Activated naive CD4-positive, alpha-beta T cell (primary cell): ENCODE data around the gene UPK3A.
A peak's percentile ranks its signal among the peaks of the same experiment; 100 is the strongest.
"Not testable (repeated sequence)": the region's sequence is repeated elsewhere in the genome, so short reads cannot be mapped to it uniquely, and the experiment has no call there.

Source experiments
- DNase-seq, 4 experiments: peaks; one replicate each; lab custom pipeline; 2025; lab: John Stamatoyannopoulos, UW

UPK3A gene

DNA sequence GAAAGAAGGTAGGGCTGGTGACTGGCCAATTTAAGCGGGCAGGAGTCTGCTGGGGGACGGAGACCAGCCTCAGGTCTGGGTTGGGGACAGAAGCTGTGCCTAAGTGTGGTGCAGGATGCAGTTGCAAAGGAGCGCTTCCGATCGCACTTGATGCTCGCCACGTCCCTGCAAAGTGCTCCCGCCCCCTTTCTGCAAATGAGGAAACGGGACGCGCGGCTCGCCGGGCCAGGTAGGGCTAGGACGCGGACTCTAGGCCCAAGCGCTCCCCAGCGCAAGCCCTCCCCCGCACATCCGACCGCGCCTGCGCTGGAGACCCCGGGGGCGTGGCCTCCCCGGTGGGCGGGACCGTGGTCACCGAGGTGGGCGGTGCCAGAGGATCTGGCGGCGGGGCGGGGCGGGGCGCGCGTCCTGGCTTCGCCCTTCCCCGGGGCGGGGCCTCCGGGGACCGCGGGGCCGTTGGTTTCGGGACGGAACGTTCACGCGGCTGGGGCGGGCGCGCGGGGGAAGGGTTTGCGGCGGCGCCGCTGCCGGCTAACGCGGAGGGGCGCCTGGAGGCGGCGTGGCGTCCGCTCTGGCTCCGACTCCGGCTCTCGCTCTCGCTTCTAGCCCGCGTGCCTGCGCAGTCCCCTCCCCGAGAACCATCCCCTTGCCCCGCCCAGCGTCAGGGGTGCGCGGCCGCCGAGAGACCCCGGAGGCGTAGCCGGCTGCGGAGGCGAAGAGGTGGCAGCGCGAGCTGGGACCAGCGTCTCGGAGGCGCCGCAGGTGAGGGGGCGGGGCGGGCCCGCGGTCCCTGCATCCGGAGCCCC, 24.9 kb downstream of the UPK3A start, which contains the start of gene FAM118A:
FAM118A (plus strand) TSS at position 513 of the 806 bp plus-strand sequence. CDS start 12,446 bp downstream, outside the sequence.
- DNase-seq, result peak; percentile 97 to 99 (median 98)

DNA sequence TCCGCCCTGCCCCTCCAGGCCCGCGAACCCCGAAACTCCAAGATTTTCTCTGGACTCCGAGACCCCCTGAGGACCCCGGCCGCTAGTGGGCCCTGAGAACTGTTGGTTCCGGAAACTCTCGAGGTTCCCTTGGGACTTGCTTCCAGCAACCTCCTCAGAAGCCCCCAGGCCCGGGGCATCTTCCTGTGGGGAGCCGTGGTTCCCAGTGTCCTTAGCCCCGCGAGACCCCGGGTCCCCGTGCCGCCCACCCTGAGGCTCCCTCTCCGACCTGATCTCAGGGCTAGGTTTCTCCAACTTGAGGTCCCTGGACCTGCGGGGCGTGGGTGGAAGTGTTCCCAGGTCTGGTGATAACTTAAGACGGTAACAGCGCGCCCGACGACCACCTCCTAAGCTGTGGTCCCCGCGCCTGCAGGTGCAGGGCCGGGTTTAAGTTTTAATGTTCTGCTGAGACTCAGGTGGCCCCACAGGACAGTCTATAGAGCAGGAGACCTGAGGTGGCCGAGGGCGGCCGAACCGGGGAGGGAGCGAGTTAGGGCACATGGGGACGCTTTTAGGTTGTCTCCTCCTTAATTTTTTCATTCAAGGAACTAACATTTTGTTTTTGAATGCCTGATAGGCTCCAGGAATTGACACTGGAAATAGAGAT, 25.7 kb downstream of the UPK3A start:
- DNase-seq, result no peak

DNA sequence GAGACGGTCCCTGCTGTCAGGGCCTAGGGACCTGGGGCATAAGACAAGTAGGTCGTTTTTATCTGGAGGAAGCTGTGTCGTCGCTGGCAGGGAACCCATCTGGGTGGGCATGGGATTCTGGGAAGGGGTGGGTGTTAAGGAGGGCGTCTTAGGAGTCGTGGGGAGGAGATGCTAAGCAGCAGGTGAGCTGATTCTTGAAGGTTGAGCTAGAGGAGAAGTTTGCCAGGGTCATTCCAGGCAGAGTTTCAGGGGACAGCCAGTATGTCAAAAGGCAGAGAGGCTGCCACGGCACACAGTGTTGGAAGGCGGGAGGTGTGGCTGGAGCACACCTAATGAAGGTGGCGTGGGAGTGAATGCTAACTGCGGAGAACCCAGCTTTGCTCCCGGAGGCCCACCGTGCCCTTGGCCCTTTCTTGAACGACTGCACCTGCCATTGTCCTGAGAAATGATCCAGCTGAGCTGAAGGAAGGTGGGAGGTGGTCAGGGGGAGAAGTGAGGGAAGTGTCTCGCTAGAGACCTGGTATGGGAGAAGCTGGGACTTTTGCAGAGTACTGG, 26.3 kb downstream of the UPK3A start:
- no peak for DNase-seq

DNA sequence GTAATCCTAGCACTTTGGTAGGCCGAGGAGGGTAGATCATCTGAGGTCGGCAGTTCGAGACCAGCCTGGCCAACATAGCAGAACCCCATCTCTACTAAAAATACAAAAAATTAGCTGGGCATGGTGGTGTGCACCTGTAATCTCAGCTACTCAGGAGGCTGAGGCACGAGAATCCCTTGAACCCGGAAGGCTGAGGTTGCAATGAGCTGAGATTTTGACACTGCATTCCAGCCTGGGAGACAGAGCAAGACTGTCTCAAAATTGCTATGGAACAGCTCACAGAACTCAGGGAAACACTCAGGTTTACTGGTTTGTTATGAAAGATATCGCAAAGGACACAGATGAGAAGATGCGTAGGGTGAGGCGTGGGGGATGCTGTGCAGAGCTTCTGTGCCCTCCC, 27.7 kb downstream of the UPK3A start:
- no peak for DNase-seq

DNA sequence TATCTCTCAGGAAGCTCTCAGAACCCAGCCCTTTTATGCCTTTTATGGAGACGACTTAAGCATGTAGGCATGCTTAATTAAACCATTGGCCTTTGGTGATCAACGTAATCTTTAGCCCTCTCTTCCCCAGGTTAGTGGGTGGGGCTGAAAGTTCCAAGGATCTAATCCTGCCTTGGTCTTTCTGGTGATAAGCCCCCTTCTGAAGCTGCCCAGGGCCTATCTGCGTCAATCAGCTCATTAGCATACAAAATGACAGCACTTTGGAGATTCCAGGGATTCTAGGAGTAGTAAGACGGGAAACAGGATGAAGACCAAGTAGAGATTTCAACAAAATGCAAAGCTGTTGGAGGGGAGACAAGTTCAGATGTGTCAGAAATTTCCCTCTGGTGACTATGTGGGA, 28.1 kb downstream of the UPK3A start:
- DNase-seq, result no peak

DNA sequence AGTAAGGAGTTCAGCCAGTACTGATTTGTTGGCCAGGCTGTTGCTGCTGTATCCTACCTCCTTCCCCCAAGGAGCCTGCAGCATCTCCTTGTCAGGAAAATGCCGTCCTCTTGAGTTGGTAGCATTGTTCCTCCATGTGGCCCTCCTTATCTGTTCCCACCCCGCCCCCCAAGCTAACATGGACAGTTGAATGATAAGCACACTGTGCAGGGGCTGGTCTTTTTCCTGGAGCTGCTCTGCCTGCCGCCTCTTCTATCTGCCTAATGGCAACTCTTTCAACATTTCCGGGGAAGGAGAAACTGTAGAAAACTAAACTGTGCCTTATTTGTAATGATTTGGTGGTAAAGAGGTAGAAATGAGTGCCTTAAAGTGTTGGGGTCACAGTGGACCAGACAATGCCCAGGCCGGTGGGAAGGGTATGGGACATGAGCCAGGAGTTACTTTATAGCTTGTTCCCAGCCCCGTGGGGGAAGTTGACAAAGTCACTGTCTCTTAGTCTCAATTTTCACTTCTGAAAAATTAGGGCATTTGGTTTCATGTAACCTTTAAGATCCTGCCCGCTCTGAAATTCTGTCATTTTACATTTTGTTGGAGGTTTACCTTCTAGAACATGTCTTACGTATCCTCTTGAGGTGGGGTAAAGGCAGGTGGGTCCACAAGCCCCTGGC, 29.4 kb downstream of the UPK3A start:
- no peak for DNase-seq

DNA sequence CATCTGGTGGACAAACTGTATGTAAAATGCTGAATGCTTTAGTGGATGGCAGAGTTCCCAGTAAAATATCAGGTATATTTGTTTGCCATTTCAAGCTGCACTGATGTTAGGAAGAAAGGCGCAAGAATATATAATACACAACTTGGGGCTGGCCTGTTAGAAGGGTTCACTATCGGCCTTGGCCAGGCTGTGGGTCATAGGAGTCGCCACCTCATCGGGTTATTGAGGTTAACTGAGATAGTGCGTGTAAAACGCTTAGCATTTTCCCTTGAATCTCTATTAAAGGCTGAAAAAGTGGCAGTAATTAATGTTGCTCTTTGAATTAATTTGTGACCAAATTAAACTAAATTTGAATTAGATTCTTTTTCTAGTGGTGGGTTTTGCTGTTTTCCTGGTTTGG, 30.0 kb downstream of the UPK3A start:
- DNase-seq, result no peak

DNA sequence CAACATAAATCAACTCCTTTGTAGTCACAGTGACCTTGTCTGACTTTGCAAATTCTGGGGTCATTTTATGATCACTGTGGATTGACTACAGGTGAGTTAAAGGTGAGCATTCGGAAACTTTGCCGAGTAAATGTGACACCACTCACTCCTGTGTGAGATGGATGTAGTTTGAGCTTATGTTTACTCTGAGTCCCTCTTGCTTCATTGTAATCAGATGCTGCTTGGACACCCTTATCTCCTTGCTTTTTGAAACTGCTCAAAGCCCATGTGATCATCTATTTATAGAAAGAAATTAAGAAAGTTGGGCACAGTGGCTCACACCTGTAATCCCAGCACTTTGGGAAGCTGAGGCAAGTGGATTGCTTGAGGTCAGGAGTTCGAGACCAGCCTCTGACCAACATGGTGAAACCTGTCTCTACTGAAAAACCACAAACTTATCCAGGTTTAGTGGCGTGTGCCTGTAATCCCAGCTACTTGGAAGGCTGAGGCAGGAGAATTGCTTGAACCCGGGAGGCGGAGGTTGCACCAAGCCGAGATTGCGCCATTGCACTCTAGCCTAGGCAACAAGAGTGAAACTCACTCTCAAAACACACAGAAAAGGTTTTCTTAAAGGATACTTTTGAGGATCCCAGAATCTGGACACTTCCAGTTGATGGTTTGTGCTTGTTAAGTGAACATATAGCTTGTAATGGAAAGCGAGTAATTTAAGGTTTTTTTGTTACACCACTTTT, 32.2 kb downstream of the UPK3A start:
- DNase-seq, result no peak

DNA sequence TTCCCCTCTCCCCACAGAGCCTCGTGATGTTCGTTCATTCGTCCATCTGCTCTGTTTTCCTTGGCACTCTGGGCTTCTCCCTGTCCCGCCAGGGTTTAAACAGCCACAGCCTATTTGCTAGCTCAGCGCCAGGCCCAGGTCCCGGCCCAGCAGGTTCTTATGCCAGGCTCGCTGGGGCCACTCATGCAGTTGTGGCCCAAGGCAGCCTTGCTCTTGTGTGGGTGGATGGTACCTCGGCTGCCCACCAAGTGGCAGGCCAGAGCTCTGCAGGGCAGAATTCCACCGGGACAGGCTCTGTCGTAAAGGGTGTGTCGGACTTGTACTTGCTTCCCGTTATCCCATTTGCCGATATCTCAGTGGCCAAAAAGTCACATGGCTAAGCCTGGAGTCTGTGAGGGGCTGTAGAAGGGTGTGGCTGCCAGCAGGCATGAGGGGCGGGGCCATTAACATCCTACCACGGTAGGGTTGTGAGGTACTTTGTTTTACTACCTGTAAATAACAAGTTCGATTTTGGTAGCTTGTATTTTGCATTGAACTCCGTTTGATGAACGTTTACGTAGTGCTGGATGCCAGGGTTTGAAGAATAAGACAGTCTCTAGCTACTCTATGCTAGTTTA, 32.9 kb downstream of the UPK3A start:
- peak in 2 of 4 experiments; percentile 12 to 26 for DNase-seq

DNA sequence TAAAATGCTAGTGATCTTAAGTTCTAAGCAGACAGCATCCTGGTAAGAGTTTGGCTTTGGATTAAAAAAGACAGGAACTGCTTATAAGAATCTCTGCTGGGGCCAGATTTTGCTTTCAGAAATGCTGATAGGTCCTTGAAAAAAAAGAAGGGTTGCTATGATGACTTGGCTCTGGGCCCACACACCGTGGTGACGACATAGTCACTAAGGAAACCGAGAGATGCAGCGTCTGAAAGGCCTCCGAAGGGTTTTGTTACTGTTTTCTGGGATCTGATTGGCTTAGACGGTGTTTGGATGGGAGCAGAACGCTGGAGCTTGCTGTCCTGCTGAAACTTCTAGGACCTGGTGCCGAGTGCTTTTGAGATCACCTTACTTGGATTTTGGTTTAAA, 33.4 kb downstream of the UPK3A start:
- peak; percentile 49 to 85 (median 66) for DNase-seq

DNA sequence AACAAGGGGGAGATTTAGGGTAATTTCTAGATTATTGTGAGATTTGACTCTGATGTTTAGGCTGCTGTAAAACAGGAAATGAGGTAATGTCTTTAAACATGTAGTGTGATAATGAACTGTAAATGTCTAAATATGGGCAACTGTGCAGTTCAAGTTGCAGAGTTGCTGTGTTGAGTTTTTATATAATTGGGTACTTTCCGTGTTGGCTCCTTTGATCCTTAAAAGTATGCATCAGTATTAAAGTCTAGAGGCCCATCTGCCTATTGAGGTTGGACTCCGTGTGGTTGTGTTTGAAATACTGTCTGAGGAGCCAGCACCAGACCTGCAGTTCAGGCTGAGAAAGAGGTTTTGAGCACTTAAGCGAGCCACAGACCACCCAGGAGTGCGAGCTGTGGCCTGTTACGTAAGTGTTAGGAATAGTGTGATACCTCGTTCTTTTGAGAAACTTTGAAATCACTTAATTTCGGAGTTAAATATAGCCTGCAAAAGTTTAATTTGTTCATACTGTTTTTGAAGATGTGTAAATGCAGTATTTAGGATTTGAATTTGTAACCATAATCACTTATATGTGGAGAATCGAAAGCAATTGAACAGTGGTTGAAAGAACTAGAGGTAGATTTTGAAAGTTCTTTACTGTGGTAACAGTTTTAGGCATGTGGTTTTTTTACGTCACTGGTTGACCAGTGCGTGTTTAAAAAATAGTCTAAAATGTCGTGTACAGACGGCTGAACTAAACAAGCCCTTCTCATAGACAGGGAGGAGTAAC, 34.0 kb downstream of the UPK3A start:
- DNase-seq, result peak in 2 of 4 experiments; percentile 20 to 31

DNA sequence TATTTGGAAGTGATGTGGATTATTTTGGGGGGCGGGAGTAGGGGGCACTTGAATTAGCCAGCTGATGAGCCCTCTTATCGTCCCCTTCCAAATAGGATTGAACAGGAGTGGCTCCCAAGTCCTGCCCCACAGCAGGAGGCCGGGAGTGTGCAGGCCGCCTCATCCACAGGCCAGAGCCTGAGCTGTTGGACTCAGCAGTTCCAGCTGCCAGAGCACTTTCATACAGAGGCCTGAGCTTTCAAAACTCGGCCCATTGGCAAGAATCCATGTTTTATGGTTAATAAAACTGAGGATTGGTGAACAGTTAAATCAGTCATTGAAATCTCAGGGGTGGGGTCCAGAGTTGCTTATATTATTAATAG, 34.6 kb downstream of the UPK3A start:
- no peak for DNase-seq

DNA sequence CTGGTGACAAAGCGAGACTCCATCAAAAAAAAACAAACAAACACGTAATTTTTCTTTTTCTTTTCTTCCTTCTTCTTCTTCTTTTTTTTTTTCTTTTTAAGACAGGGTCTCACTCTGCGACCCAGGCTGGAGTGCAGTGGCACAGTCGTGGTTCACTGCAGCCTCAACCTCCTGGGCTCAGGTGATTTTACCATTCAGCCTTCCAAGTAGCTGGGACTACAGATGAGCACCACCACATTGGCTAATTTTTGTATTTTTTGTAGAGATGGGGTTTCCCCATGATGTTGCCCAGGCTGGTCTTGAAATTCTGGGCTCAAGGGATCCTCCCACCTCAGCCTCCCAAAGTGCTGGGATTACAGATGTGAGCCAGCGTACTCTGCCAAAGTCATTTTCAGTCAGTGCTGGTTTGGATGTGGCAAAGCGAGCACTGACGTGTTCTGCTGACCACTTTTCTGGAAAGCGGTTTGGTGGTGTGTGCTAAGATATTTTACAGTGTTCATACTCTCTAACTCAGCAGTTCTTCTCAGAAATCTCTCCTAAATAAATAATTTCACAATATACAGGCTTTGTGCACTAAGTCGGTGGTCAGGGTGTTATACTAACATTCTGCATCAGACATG, 35.7 kb downstream of the UPK3A start:
- DNase-seq, result no peak

DNA sequence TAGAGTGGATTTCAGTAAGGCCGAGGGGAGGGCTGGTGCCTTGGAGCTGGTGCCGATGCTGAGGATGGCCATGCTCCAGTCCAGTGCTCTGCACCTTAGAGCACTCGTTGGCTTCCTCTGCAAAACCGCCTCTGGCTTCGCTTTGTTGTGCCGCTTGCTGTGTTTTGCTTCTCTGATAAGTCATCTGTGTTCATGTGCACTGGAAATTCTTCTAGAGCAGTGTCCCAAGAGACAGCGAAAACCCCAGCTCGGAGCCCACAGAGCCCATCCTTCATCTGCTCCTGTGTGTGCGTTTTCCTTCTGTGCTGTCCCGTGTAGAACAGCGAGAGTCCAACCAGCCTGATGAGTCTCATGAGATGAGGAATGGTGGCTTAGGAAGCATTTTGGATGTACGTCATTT, 37.1 kb downstream of the UPK3A start:
- DNase-seq, result no peak

DNA sequence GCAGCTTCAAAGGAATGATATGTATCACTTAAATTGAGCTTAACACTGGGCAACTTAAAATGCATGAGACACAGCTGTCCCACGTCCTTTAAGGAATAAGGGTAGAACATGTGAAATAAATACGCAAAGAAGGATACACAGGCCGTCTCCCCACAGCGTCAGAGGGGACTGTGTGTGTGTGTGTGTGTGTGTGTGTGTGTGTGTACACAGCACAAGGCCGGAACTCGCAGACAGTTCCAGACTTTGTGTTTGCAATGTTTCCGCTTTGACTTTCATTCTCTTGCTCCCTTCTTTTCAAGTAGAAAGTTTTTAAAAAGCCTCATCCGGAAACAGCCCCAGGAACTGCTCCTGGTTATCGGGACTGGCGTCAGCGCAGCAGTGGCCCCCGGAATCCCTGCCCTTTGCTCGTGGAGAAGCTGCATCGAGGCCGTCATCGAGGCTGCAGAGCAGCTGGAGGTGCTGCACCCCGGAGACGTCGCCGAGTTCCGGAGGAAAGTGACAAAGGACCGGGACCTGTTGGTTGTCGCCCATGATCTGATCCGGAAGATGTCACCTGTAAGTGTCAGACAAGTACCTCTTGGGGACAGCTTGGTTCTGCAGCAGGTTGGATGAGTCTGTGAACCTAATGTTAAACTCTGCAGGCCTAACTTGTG, 38.2 kb downstream of the UPK3A start:
- DNase-seq, result no peak

DNA sequence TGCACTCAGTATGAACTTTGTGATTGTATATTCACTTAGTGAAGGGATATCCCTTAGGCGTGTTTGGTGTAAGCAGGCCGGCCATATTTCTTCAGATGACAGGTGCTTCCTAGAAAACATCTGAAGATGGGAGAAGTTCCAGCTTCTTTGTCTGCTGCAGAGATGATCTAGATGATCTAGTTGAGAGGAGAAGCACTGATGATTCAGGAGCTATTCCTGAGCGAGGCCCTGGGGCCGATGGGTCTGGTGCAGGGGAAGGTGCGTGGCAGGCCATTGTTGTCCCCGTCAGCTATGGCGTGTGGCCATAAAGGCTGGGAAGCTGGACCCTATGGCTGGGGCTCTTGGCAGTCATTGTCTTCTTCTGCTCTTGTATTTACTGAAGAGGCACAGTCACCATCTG, 38.9 kb downstream of the UPK3A start:
- DNase-seq, result no peak

DNA sequence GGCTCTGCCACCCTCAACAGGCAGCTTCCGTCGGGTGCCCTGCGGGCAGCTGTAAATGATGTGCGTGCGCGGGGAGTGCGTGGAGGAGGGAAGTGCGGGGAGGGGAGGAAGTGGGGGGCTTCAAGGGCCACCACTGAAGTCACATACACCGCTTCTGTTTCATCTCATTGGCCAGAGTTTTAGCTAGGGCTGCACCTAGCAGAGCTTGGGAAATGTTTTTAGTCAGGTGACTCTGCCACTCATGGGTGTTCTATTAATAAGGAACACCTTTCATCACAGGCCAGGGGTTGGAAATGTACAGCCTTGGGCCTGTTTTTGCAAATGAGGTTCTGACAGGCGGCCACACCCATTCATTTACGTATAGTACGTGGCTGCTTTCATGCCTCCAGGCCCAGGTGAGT, 39.6 kb downstream of the UPK3A start:
- DNase-seq, result no peak

DNA sequence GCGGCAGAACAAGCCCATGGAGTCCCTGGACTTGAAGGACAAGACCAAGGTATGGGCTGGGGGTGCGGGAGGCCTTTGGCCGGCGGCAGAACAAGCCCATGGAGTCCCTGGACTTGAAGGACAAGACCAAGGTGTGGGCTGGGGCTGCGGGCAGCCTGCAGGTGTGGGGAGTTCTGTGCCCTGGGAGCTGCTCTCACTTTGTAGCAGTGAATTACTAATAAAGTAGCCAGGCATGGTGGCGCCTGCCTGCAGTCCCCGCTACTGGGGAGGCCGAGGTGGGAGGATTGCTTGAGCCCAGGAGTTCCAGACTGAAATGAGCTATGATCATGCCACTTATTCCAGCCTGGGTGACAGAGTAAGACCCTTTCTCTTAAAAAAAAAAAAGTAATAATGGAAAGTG, 43.5 kb downstream of the UPK3A start:
- not testable (repeated sequence) for DNase-seq

DNA sequence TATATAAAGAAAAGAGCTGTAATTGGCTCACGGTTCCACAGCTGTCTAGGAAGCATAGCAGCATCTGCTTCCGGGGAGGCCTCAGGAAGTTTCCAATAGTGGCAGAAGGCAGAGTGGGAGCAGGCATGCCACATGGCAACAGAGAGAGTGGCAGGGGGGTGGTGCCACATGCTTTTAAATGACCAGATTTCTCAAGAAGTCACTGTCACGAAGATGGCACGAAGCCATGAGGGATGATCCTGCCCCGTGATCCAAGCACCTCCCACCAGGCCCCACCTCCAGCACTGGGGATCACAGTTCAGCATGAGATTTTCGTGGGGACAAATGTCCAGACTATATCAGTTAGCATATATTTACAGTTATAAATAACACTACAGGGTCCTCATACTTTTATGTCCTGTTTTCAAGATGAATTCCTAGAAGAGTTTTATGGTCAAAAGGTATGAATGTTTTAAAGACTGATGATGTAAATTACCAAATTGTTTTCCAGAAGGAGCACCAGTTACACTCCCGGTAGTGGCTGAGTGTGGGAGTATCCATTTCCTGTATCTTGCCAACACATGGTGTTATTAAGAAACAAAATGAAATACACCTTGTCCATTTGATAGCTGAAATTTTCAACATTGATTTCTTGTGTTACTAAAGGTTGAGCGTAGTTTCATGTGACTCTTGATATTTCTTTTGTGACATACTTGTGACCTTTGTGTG, 44.2 kb downstream of the UPK3A start:
- no peak for DNase-seq
